Peyer's patch (tissue), 4 donors: ENCODE results near the gene TMEM184A.

Source experiments
- CTCF ChIP-seq, 6 experiments: fragments of 450-650 bp in 4 of 6; fragments of 200-600 bp in 2 of 6; sonication (generic) in 1 of 6; IDR thresholded peaks; one replicate each; pipeline ENCODE4 v1.5.1; 2017 to 2019; ENCODE audit warnings: antibody characterized with exemption in 6 of 6, mild to moderate bottlenecking in 3 of 6, moderate library complexity in 1 of 6
- POLR2A ChIP-seq, 2 donors: fragments of 450-650 bp; IDR thresholded peaks; one replicate each; pipeline ENCODE4 v1.5.1; 2017; ENCODE audit warnings: antibody characterized with exemption in 2 of 2, mild to moderate bottlenecking in 2 of 2, moderate library complexity in 2 of 2

GRCh38 chr7:1555813-1556543 lies at the start of gene TMEM184A:
- TF ChIP-seq CTCF (IDR thresholded peaks at IDR 0.05): peak in 5 of 6 experiments; percentile 32 to 94 (median 90)
- peak; percentile 74 for TF ChIP-seq POLR2A (IDR thresholded peaks at IDR 0.05)
